Activated gamma-delta T cell treated with Interleukin-2 at 50 U/mL for 16 hours (primary cell): Measurements from ENCODE around the gene SCYGR1.
"Not testable (repeated sequence)": the region's sequence is repeated elsewhere in the genome, so short reads cannot be mapped to it uniquely, and the experiment has no call there.

Experiments
- DNase-seq: peaks from one replicate; pipeline ENCODE4 v3.0.0-alpha.2; 2020

The SCYGR1 gene

DNA sequence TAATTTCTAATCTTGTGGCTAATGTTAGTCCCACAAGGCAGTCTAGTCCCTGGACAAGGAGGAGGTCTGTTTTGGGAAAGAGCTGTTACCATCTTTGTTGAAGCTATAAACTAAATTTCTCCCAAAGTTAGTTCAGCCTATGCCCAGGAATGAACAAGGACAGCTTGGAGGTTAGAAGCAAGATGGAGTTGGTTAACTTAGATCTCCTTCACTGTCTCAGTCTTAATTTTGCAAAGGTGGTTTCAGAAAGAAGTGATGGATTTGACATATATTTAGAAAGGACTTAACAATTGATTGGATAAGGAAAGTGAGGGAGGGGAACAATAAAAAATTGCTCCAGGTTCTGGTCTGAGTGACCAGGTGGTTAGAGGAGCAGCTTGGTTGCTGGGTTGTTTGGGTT lies 14.6 kb upstream of the SCYGR1 start:
- no peak for DNase-seq

DNA sequence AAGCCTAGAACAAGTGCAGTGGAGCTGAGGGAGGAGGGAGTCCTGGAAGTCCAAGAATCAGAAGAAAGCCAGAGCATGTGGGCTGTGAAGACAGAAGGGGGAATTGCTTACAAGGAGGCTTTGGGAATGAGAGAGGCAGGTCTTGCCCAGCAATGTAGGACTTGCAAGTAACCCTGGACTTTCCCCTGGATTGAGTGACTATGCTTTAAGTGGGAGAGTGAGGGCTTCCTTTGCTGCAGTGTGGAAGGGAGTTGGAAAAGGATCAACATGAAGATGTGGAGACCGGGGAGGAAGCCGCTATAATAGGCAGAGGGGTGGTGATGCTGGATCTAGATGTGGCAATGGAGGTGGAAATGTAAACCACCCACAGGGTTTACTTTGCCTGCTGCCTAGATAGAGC lies 13.8 kb upstream of the SCYGR1 start:
- DNase-seq = no peak

DNA sequence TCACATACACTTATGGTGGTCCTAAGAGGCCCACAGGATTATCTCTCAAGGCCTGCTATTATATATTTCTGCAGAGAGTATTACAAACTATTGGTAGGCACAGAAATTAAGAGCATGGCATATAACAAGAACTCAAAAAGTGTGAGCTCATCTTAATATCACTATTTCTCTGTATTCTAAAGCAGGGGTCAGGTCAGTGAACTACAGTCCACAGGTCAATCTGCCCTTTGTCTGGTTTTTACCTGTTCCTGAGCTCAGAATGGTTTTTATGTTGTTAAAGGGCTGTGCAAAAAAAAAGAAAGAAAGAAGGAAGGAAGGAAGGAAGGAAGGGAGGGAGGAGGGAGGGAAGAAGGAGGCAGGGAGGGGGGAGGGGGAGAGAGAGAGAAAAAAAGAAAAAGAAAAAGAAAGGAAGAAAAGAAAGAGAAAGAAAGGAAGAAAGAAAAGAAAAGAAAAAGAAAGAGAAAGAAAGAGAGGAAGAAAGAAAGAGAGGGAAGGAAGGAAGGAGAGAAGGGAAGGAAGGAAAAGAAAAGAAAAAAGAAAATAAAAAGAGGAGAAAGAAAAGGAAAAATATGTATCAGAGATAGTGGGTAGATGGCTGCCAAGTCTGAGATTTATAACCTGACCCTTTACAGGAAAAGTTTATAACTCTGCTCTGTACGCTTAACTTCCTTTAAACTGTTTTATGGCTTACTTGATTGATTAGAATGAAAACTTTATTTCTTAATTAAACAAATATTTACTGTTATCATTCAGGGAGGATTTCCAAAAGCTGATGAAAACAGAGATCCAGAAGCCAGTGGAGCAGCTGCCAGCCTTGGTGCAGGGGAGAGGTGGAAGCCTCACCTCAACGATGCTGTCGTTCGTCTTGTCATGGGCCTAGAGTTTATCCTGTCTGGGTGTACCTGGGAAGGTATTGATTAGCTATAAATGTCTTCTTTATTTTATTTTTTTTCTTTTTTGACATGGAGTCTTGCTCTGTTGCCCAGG lies 11.2 kb upstream of the SCYGR1 start:
- no peak for DNase-seq

DNA sequence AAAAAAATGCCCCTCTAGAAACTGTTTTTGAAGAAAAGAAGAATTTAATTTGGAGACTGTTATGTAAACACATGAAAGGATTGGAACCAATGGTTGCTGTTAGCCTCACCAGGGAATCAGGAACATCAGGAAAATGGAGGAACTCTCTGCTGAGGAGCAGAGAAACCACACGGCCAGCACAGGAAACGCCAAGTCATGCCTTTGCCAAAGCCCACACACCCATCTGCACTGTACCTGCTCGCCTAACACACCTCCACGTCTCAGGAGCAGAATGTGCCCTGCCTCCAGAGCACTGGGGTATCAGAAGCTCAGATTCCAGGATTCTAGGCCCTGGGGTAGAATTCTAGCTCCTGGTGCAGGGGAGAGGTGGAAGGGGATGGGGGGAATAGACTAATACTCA lies 9.8 kb upstream of the SCYGR1 start:
- no peak for DNase-seq

DNA sequence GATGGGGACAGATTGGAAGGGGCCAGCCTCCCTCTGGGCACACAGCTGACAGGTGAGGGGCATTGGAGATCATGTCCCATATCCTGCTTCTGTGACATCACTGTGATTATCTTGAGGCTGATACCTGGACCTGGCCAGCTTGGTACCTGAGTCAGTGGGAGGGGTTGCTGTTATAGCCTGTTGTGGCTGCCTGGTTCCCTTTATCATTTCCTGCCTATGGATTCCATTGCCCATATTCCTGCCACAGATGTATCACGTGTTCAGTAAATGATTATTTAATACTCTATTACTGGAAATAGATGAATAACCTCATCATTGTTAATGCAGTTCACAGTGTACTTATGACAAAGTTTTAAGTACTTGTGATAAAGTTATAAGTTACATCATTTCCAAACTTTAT lies 7.8 kb upstream of the SCYGR1 start:
- no peak for DNase-seq

DNA sequence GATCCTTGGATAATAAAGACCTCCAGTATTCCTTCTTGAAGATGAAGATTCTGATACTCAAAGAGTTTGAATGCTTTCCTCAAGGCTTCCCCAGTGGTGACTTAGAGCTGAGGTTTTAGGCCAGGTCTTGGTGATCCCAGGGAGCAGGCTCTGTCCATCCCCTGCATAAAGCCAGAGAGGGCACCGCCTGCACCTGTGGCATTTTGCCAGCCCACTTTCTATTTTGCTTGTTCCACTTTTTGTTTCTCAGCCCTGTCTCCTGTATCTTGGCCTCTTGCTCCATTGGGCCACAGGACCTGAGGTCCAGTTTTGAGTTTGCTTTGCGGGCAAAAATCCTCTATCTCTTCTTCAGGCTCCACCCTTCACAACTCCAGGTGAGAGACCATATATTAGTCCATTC lies 6.7 kb upstream of the SCYGR1 start:
- no peak for DNase-seq

DNA sequence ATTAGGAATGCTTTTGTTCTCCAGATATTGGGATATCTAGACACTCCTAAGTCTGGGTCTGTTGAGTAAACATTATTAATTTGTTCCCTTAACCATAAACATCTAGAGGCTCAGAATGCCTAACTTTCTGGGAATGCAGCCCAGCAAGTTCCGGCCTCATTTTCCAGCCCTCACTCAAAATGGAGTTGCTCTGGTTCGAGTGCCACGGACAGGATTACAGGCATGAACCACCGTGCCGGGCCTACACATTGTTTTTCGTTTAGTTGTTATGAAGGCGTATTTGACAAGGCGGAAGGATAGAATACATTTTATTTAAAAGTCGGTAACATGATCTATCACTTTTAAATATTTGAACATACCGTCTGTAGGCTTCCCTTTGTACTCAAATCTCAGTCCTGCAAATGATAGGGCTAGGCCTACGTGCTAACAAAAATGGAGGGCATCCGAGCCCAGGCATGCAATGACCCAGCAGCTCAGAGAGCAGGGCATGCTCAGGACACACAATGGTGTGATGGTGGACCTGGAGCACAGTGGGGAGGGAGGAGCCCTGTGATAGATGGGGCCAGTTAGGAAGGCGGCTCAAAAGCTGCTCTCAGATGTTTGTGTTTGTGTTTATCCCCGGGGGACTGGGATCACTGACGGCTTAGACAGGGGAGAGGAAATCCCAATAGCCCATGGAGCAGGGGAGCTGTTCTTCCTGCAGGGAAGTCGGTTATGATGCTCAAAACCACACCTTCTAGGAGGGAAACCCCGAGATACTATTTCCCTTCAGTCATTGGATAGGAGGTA lies 2.9 kb upstream of the SCYGR1 start:
- no peak for DNase-seq

DNA sequence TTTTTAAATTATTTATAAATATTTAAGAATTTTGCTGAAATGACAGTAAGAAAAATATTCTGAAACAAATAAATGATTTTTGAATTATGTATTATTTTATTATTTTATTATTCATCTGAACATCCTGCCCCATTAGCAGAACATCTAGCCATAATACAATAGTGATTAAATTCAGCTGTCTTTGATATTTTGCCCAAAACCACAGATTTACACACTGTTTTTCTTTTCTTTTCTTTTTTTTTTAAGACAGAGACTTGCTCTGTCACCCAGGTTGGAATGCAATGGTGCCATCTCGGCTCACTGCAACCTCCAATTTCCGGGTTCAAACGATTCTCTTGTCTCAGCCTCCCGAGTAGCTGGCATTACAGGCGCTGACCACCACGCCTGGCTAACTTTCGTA lies 1.9 kb upstream of the SCYGR1 start:
- no peak for DNase-seq

DNA sequence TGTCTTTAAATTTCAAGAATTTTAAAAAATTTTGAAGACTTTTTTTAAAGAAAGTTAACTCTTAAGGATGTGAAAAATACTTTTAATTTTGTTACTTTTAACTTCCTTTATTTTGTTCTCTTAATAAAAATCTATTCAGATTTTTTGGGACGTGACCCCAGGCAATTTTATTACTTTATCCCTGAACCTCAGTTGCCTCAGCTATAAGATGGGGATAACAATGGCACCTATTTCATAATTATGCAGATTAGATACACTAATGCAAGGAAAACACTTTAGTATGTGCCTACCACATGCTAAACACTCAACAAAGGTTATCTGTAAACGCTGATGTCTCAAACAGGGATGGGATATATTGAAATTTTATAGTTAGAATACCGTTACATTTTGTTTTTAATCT lies 1.5 kb upstream of the SCYGR1 start:
- DNase-seq = no peak

DNA sequence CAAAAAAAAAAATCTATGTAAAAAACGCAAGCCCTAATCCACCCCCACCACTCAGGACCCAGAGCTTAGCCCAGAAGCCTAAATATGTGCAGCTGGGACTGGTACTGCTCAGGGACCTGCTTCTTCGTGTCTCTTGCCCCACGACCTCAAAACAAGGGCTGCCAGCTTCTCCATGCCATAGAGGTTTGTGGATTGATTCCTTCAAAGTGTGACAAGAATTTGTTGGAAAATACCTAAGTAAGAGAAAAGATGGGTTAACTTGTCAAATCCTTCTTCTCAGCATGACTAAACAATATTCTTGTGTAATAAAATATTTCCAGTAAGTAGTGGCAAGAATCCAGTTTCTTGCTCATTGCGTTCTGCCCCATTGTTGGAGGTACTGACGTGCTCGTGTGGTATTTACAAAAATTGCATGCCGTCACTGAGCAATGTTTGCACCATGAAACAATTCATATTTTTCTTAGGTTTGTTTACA lies 825 bp upstream of the SCYGR1 start:
- no peak for DNase-seq

DNA sequence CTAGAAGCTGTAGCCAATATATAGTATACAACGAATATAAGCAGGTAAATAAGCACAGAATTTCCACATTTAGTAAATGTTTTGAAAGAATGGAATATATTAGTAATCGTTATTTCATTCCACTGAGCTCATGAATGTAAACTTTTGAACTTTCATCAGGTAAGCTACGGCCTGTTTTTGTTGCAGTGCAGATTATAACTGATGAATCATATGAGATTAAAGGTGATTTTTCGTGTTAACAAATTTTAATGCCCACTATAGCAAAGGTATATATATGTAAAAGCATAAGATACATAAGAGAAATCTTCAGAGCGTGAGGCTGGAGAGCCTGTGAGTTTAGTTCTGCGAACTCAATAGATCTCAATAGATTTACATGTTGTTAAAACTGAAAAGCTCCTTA lies 1.1 kb downstream of the SCYGR1 start:
- DNase-seq = no peak

DNA sequence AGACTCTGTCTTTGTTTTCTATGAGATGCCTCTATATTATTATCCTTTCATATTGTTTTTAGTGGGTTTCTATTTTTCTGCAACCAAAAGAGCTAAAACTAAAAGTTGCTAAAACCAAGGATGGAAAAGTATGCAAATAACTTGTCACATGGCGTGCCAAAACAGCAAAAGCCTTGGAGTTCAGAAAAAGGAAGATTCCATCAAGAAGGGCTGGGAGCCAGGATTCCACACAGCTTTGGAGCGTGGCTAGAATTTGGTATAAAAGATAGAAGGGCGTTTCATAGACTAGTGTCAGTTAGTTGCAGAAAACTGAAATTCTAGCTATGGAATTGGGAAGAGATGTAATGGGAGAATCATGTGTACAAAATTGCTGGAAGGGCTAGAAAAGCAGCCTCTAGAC lies 4.1 kb downstream of the SCYGR1 start:
- DNase-seq = no peak

DNA sequence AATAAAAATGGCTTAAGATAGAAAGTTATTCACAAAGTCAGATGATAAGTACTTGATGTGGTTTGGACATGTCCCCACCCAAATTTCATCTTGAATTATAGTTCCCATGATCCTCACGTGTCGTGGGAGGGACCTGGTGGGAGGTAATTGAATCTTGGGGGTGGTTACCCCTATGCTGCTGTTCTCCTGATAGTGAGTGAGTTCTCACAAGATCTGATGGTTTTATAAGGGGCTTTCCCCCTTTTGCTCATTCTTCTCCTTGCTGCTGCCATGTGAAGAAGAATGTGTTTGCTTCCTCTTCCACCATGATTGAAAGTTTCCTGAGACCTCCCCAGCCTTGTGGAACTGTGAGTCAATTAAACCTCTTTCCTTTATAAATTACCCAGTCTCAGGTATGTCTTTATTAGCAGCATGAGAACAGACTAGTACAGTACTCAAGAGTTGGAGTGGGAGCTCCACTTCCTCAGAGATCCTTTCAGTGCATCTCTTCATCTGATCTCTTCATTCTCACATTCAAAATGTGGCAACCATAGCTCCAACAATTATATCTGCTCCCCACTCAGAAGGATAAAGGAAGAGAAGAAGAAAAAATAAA lies 5.4 kb downstream of the SCYGR1 start:
- not testable (repeated sequence) for DNase-seq

DNA sequence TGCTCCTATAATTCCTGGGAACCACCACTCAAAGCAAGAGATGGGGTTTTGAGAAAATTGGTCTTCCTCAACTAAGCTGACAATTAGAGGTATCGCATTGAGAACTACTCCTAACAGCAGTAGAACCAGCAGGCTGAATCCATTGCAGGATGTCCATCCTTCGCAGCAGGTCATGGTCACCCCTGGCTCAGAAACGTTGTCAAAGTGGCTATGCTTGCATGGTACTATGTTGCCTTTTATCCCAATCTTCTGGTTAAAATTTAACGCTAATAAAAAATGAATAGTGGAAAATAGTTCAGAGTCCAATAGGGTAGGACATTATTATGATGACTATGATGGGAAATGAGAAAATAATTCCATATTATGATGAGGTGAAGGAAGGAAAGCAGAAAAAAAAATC lies 8.7 kb downstream of the SCYGR1 start, which contains the start of gene TM4SF20:
Gene TM4SF20 (minus strand): TSS at position 212 of the 400 bp plus-strand sequence. CDS start 38 bp downstream, at position 174.
- no peak for DNase-seq

DNA sequence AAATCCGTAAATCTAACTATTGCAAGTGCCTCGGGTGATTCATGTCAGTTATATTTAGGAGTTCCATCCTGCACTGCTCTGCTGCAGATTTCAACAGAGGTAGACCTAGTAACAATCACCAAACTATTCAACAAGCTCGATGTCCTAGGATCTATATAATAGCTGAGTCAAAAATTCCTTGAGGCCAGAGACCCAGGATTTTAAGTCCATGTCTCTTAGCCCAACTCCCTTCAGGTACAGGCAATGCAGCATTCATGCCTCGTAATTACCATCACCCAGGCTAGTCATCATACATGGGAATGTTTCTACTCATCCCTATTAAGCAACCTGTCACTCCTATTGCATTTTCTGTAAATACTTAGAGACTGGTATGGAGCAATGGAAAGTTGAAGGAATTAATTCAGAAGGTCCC lies 9.4 kb downstream of the SCYGR1 start:
- no peak for DNase-seq

DNA sequence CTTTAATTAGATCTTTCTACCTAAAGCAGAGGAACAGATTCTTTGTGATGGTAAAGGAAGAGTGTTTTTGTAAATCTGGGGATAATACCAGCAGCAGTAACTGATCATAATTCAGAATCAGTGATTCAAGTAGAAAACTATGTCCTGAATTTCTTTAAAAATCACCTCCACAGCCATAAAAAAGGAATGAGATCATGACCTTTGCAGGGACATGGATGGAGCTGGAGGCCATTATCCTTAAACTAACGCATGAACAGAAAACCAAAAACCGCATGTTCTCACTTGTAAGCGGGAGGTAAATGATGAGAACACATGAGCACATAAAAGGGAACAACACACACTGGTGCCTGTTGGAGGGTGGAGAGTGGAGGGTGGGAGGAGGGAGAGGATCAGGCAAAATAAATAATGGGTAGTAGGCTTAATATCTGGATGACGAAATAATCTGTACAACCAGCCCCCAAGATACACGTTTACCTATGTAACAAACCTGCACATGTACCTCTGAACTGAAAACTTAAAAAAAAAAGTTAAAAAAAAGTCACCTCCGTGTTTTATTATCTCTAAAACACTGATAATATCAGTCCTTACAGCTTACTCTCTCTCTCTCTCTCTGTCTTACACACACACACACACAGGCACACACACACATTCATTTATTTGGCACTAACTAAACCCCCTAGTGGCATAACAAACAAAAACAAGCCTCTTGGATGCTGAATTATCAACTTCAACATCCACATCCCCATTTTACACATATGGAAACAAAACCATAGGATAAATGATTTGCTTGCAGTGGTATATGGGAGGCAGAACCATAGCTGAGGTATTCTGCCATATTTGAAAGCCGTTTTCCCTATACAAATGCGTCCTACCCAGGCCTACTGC lies 10.0 kb downstream of the SCYGR1 start:
- DNase-seq = no peak

DNA sequence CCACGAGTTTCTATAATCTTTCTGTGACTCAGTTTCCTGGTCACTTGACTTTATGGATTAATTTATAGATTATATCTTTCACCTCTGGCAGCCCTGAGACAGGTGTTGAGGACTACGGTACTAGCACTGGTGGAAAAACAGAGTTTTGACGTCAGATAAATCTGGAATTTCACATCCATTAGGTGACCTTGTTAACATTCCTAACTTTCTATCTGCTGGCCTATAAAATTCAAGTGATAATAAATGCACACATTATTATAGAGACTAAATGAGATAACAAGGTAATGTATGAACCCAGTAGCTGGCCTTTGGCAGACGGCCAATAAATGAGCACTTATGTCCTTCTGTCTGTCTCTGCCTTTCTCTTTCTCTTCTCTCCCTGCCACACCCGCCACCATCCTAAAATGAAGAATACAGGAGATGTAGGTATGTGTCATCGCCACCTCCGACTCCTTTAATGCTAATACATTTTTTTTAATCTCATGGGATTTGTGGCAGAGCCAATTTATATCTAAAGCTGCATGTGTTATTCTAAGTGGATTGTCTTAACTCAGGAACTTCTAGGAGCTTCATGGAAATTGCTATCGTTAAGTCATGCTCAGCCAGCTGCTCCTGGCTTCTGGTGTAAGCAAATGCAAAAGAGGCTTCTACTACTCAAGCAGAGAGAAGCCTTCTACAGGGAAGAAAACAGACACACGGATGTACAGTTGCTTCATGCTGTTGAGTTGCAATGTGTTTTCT lies 10.9 kb downstream of the SCYGR1 start:
- DNase-seq = no peak

DNA sequence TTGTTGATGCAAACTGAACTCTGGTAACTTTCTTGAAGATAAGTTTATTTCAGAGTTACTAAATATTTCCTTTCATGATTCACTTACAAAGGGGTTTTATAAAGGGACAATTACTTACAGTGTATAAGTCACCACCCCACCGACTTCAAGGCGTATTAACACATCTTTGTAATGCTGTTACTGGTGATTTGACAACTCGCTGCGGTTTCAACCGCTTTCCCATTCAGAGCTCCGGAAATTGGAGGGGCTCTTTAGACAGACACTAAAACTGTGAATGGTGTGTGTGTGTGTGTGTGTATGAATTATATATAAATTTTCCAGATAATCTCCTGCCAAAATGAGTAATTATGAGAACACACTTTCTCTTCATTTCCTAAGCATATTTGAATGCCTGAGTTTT lies 13.6 kb downstream of the SCYGR1 start:
- no peak for DNase-seq

DNA sequence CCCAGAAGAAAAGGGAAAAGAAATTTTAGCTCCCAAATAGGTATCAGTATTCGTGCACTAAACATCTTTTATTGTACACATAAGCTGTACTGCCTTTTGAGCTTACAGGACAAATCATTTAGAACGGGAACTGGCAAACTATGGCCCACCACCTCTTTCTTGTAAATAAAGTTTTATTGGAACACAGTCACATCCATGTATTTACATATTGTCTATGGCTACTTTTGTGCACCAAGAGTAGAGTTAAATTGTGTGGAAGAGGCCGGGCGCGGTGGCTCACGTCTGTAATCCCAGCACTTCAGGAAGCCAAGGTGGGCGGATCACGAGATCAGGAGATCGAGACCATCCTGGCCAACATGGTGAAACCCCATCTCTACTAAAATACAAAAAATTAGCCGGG lies 14.4 kb downstream of the SCYGR1 start:
- no peak for DNase-seq

DNA sequence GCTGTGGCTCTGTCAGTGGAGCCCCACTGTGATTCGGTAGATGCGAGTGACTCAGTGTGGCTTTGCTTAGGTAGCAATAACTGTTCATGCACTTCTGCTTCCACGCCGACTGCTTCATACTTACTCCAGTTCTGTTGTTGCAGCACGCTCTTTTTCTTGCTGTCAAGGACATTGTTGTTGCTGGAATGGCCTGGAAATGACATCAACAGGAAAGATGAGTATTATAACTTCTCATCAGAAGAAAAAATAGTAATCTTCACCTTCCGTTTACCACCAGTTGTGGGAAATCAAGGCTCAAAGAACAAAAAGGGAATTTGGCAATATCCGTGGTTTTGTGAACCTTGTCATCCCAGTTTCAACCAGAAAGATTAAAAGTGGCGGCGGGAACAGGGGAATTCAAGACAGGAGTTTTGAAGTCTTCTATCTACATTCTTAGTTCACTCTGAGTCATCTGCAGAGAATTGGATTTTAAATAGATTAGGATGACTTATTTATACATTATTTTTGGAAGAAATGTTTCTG lies 16.9 kb downstream of the SCYGR1 start:
- no peak for DNase-seq

DNA sequence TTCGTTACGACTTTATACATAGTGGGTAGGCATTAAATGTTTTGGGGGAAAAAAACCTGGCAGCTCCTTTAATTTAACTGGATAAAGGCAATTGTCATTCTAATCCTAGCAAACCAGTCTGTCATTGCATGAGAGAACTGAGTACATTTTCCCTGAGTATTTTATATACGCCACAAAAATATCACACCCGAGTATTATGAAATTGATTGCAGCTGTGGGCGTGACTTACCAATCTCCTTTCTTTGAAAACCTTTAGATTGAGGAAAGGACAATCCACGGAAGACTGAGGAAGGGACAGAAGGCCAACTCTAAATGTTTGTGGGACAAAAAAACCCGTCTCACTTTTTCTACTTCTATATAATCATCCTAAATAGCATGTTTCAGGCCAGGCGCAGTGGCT lies 17.7 kb downstream of the SCYGR1 start:
- DNase-seq = no peak
